GM20431 (cell line): ENCODE measurements around the gene GNG12.

Experiments used
- in situ Hi-C: fragments of 300-500 bp; cut with MseI, MboI; formaldehyde crosslinking; loops from one replicate; pipeline ENCODE4 v1.15.0; 2020; ENCODE audit warnings: low sequenced_read_pairs; ENCODE audit not compliant: unreplicated experiment

The GNG12 gene

GRCh38 chr1:67789551-67789950 lies 43.7 kb downstream of the GNG12 start:
- in situ Hi-C loops, result no loop called here

- in situ Hi-C loops, result no loop called here
Measured at GRCh38 chr1:67788904-67789303, 44.4 kb downstream of the GNG12 start.

- in situ Hi-C loops, result no loop called here
Measured at GRCh38 chr1:67788238-67788790, 45.0 kb downstream of the GNG12 start.

GRCh38 chr1:67787746-67788145 lies 45.5 kb downstream of the GNG12 start:
- in situ Hi-C loops, result no loop called here

- in situ Hi-C loops, result no loop called here
Measured at GRCh38 chr1:67785847-67786753, 47.2 kb downstream of the GNG12 start.

- in situ Hi-C loops, result no loop called here
Measured at GRCh38 chr1:67784545-67785186, 48.6 kb downstream of the GNG12 start.

- in situ Hi-C loops, result no loop called here
Measured at GRCh38 chr1:67780637-67781036, 52.6 kb downstream of the GNG12 start.

GRCh38 chr1:67777440-67777839 lies 55.8 kb downstream of the GNG12 start:
- in situ Hi-C loops, result loop anchor here (10.0 kb wide), 1 partner anchor 243 kb away; no protein-coding TSS in a partner anchor

- in situ Hi-C loops, result loop anchor here (10.0 kb wide), 1 partner anchor 242 kb away; no protein-coding TSS in a partner anchor
Measured at GRCh38 chr1:67777016-67777415, 56.3 kb downstream of the GNG12 start.

- in situ Hi-C loops, result loop anchor here (10.0 kb wide), 1 partner anchor 239 kb away; no protein-coding TSS in a partner anchor
Measured at GRCh38 chr1:67773462-67773861, 59.8 kb downstream of the GNG12 start.

- in situ Hi-C loops, result loop anchor here (10.0 kb wide), 1 partner anchor 237 kb away; no protein-coding TSS in a partner anchor
Measured at GRCh38 chr1:67771749-67772148, 61.5 kb downstream of the GNG12 start.

- in situ Hi-C loops, result loop anchor here (10.0 kb wide), 1 partner anchor 236 kb away; no protein-coding TSS in a partner anchor
Measured at GRCh38 chr1:67771152-67771551, 62.1 kb downstream of the GNG12 start.

- in situ Hi-C loops, result loop anchor here (10.0 kb wide), 2 partner anchors 205 to 235 kb away; no protein-coding TSS in a partner anchor
Measured at GRCh38 chr1:67769633-67770256, 63.5 kb downstream of the GNG12 start.

GRCh38 chr1:67768480-67768879 lies 64.8 kb downstream of the GNG12 start:
- in situ Hi-C loops, result loop anchor here (10.0 kb wide), 1 partner anchor 204 kb away; no protein-coding TSS in a partner anchor

GRCh38 chr1:67767103-67767782 lies 66.0 kb downstream of the GNG12 start:
- in situ Hi-C loops, result loop anchor here (10.0 kb wide), 1 partner anchor 202 kb away; no protein-coding TSS in a partner anchor

- in situ Hi-C loops, result loop anchor here (10.0 kb wide), 1 partner anchor 202 kb away; no protein-coding TSS in a partner anchor
Measured at GRCh38 chr1:67766141-67766978, 66.9 kb downstream of the GNG12 start.

GRCh38 chr1:67764633-67765032 lies 68.6 kb downstream of the GNG12 start:
- in situ Hi-C loops, result loop anchor here (10.0 kb wide), 1 partner anchor 200 kb away; no protein-coding TSS in a partner anchor

GRCh38 chr1:67761730-67762129 lies 71.5 kb downstream of the GNG12 start:
- in situ Hi-C loops, result loop anchor here (10.0 kb wide), 1 partner anchor 197 kb away; no protein-coding TSS in a partner anchor
